Upper lobe of right lung (tissue), 1 donor: ENCODE measurements around the gene LRRIQ4. TPM values are rescaled to one million over a fixed set of nuclear protein-coding genes. Genes with fewer than 3 reads are reported as not detected.

Source experiments
- ATAC-seq: fragments of 200-7000 bp; cut with Tn5 transposase; one replicate; pipeline ENCODE4 v1.9.1; 2020; ENCODE audit warnings: mild to moderate bottlenecking, moderate library complexity
- DNase-seq: peaks from one replicate; pipeline ENCODE4 v3.0.0-alpha.2; 2020
- H3K27ac ChIP-seq: fragments of 200-600 bp; one replicate; pipeline ENCODE4 v1.8.0; 2022
- H3K27me3 ChIP-seq: fragments of 200-600 bp; one replicate; pipeline ENCODE4 v1.8.0; 2022; ENCODE audit warnings: mild to moderate bottlenecking
- H3K36me3 ChIP-seq: fragments of 200-600 bp; one replicate; pipeline ENCODE4 v1.8.0; 2022
- H3K4me1 ChIP-seq: fragments of 200-600 bp; one replicate; pipeline ENCODE4 v1.8.0; 2022
- H3K4me3 ChIP-seq: fragments of 200-600 bp; one replicate; pipeline ENCODE4 v1.8.0; 2022; ENCODE audit warnings: mild to moderate bottlenecking
- H3K9me3 ChIP-seq: fragments of 200-600 bp; one replicate; pipeline ENCODE4 v1.8.0; 2022
- intact Hi-C: fragments of 100-400 bp; cut with DNase I; formaldehyde crosslinking; loops from one replicate; pipeline ENCODE4 v1.11.0; 2022
- total RNA-seq: library from RNA; stranded (reverse); fragmentation: NEBNext Ultra II Directional; extraction: Animal tissue kit (Norgen Biotek cat#: 25700); gene quantifications from one replicate; pipeline ENCODE4 v1.2.1, GENCODE V29; 2021
- TF ChIP-seq, protein P1 (sequence below): fragments of 200-600 bp; IDR thresholded peaks from one replicate; pipeline ENCODE4 v1.8.0; 2022; ENCODE audit warnings: antibody characterized with exemption
- donor health status: DM: no; HTN: yes; CAD: no; lungs with severe emphysema.

LRRIQ4 gene
- total RNA-seq, 1 donor from 2014 or later, result 0.29 TPM

DNA sequence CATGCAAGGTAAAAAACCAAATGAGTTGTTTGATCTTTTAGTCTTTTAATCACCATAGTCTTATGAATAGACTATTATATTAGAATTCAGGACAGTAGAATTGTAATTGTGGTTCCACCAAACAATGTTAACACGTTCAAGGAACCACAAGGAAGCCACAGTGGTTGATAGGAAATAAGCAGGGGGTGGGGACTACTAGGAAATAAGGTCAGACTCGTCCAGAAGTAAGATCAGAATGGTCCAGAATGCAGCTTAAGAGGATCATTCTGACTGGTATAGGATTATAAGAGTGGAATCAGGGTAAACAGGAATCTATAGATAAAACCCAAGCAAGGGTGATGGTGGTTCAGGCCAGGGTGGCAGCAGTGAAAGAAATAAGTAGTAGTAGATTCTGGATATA, 31.9 kb upstream of the LRRIQ4 start:
- intact Hi-C loops, result no loop called here
- H3K27ac ChIP-seq, result no peak overlapping the region
- H3K27me3 ChIP-seq, result no peaks in the 10 kb centered on the region
- peaks cover 95% of the 10 kb centered on the region for H3K36me3 ChIP-seq
- TF ChIP-seq, protein P1, sequence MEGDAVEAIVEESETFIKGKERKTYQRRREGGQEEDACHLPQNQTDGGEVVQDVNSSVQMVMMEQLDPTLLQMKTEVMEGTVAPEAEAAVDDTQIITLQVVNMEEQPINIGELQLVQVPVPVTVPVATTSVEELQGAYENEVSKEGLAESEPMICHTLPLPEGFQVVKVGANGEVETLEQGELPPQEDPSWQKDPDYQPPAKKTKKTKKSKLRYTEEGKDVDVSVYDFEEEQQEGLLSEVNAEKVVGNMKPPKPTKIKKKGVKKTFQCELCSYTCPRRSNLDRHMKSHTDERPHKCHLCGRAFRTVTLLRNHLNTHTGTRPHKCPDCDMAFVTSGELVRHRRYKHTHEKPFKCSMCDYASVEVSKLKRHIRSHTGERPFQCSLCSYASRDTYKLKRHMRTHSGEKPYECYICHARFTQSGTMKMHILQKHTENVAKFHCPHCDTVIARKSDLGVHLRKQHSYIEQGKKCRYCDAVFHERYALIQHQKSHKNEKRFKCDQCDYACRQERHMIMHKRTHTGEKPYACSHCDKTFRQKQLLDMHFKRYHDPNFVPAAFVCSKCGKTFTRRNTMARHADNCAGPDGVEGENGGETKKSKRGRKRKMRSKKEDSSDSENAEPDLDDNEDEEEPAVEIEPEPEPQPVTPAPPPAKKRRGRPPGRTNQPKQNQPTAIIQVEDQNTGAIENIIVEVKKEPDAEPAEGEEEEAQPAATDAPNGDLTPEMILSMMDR, result no peak
- no peak for ATAC-seq
- no peak overlapping the region for H3K4me3 ChIP-seq
- H3K4me1 ChIP-seq, result peaks cover 3% of the 10 kb centered on the region
- no peaks in the 10 kb centered on the region for H3K9me3 ChIP-seq
- DNase-seq, result no peak

DNA sequence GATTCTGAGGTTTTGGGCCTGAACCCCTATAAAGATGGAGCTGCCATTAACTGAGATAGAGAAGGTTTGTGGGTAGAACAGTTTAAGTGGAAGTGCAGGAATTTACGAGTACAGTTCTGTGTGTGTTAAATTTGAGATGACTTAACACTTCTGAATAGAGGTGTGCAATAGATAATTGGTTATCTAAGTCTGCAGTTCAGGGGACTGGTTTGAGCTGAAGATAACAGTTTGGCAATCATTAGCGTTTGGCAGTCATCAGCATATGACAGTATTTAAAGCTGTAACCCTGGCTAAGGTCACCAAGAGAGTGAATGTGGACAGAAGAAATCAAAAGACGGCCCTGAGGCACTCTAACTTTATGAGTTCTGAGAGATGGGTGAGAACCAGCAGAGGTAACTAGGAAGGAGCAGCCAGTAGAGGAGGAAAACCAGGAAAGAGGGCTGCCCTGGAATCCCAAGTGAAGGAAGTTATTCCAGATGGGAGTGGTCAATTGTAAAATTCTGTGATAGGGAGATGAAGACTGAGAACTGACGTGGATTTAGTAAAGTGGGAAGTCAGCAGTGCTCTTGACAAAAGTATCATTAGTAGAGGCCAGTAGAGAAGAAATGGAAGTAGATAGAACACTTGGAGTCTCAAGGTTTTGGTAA, 31.3 kb upstream of the LRRIQ4 start:
- Histone ChIP-seq H3K9me3 (no peaks in the 10 kb centered on the region), H3K36me3 (peaks cover 95% of the 10 kb centered on the region), H3K4me3 (no peak overlapping the region), H3K27ac (no peak overlapping the region), H3K27me3 (no peaks in the 10 kb centered on the region), H3K4me1 (no peaks in the 10 kb centered on the region)
- TF ChIP-seq, protein P1, result no peak
- intact Hi-C loops, result no loop called here
- ATAC-seq (no peak), DNase-seq (no peak)

DNA sequence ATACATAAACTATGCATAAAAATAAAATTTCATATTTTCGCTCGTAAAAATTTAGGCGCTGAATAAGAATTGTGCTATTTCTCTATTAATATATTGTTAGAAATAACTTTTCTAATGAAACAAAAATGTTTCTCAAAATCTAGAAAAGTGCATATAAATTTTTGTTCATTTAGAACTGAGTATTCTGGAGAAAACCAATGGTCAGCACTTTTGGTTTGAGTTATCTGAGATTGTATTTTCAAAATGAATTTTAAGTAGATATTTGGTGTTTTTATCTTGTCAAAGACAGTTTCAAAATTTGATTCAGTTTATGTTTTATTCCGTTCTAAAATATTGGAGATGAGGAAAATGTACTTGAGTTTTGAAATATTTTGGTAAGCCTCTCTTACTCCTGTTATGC, 25.6 kb upstream of the LRRIQ4 start:
- H3K9me3 ChIP-seq, result no peaks in the 10 kb centered on the region
- TF ChIP-seq, protein P1, result no peak
- no peak overlapping the region for H3K4me3 ChIP-seq
- H3K36me3 ChIP-seq, result peaks cover 81% of the 10 kb centered on the region
- no peaks in the 10 kb centered on the region for H3K27me3 ChIP-seq
- H3K4me1 ChIP-seq, result no peaks in the 10 kb centered on the region
- intact Hi-C loops, result no loop called here
- no peak overlapping the region for H3K27ac ChIP-seq
- DNase-seq (no peak), ATAC-seq (no peak)

DNA sequence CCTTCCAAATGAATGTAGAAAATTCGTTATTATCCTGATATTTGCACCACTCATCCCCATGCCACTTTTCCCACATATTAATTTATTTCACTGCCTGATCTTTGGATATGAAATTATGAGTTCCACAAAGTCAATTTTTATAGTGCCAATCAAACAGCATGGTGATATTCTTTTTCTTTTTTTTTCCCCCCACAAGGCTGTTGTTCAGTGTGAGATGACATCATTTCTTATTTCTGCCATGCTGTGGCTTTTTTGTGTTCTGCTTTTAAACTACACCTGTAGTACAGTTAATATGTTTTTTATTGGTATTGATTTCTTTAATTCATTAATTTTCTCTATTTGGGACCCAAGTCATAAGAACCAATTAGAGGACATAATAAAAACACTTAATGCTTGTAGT, 24.9 kb upstream of the LRRIQ4 start:
- TF ChIP-seq, protein P1, result no peak
- Histone ChIP-seq H3K9me3 (no peaks in the 10 kb centered on the region), H3K36me3 (peaks cover 81% of the 10 kb centered on the region), H3K4me1 (no peaks in the 10 kb centered on the region), H3K4me3 (no peak overlapping the region), H3K27me3 (no peaks in the 10 kb centered on the region), H3K27ac (no peak overlapping the region)
- intact Hi-C loops, result no loop called here
- no peak for DNase-seq
- ATAC-seq, result no peak

DNA sequence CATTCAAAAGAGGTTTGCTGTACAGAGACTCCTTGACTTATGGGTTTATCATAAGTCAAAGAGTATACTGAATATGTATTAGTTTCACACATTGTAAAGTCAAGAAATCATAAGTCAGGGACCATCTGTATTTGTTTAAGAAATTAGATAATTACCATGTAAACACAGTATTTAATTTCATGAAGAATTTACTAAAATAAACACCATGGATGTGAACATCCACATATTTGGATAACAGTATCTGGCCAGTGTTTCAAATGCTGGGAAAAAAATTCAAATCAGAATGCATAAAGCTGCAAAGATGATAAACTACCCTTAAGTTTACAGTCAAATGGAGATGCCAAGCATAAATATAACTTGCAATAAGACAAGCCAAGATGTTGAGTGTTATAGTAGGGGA, 22.5 kb upstream of the LRRIQ4 start:
- intact Hi-C loops, result no loop called here
- Histone ChIP-seq H3K36me3 (peaks cover 59% of the 10 kb centered on the region), H3K4me1 (no peaks in the 10 kb centered on the region), H3K9me3 (no peaks in the 10 kb centered on the region), H3K4me3 (no peak overlapping the region), H3K27me3 (no peaks in the 10 kb centered on the region), H3K27ac (no peak overlapping the region)
- TF ChIP-seq, protein P1, result no peak
- no peak for DNase-seq
- no peak for ATAC-seq
